DND-41 (cell line): ENCODE measurements around the gene TTLL7.

Experiments used
- ATAC-seq: fragments of 200-7000 bp; cut with Tn5 transposase; 3 replicates; pipeline ENCODE4 v1.9.1; 2021; ENCODE audit warnings: low read depth; ENCODE audit not compliant: insufficient read depth
- DNase-seq: peaks from one replicate; pipeline ENCODE4 v3.0.0-alpha.2; 2020
- H2AFZ ChIP-seq: 2 replicates; pipeline ENCODE4 v1.6.0; 2012; ENCODE audit warnings: low read depth, low read length
- H3K27ac ChIP-seq: 2 replicates; pipeline ENCODE4 v1.5.1; 2012; ENCODE audit warnings: low read length, inconsistent platforms
- H3K27me3 ChIP-seq: fragments of 200-600 bp; sonication (generic); 2 replicates; pipeline ENCODE4 v1.6.0; 2012; ENCODE audit warnings: low read length, mild to moderate bottlenecking, inconsistent platforms; ENCODE audit not compliant: insufficient read depth, poor library complexity
- H3K36me3 ChIP-seq: 2 replicates; pipeline ENCODE4 v1.5.1; 2012; ENCODE audit warnings: low read length, inconsistent platforms; ENCODE audit not compliant: insufficient read depth
- H3K4me1 ChIP-seq: 2 replicates; pipeline ENCODE4 v1.5.1; 2012; ENCODE audit warnings: mild to moderate bottlenecking, low read length; ENCODE audit not compliant: insufficient read depth
- H3K4me2 ChIP-seq: 2 replicates; pipeline ENCODE4 v1.6.0; 2012; ENCODE audit warnings: mild to moderate bottlenecking, moderate library complexity, low read length, inconsistent platforms; ENCODE audit not compliant: insufficient read depth
- H3K4me3 ChIP-seq, 2 experiments: fragments of 200-600 bp in 1 of 2; shearing (Covaris generic) in 1 of 2; 2 replicates each; pipeline ENCODE4 v1.5.1; 2012 to 2016; ENCODE audit warnings: inconsistent platforms in 2 of 2, low read length in 2 of 2, mild to moderate bottlenecking in 2 of 2, low read depth in 1 of 2, moderate library complexity in 1 of 2
- H3K79me2 ChIP-seq: 2 replicates; pipeline ENCODE4 v1.6.0; 2012; ENCODE audit warnings: low read length, inconsistent platforms; ENCODE audit not compliant: insufficient read depth
- H3K9ac ChIP-seq: 2 replicates; pipeline ENCODE4 v1.6.0; 2012; ENCODE audit warnings: low read depth, mild to moderate bottlenecking, inconsistent platforms, low read length, moderate library complexity
- H3K9me3 ChIP-seq: 2 replicates; pipeline ENCODE4 v1.5.1; 2012; ENCODE audit warnings: low read length, moderate library complexity, mild to moderate bottlenecking, inconsistent platforms; ENCODE audit not compliant: insufficient read depth, severe bottlenecking
- H4K20me1 ChIP-seq: 2 replicates; pipeline ENCODE4 v1.6.0; 2012; ENCODE audit warnings: low read length; ENCODE audit not compliant: insufficient read depth
- EZH2 ChIP-seq: IDR thresholded peaks from 3 replicates; pipeline ENCODE4 v1.6.1; 2012; ENCODE audit warnings: borderline replicate concordance, low read depth, mild to moderate bottlenecking, moderate library complexity, low read length, inconsistent platforms; ENCODE audit not compliant: severe bottlenecking
- TF ChIP-seq, protein P1 (sequence below): IDR thresholded peaks from 2 replicates; pipeline ENCODE4 v1.5.1; 2012; ENCODE audit warnings: borderline replicate concordance, low read length, moderate library complexity, mild to moderate bottlenecking; ENCODE audit not compliant: poor library complexity, severe bottlenecking; ENCODE audit errors: extremely low read depth

Gene TTLL7

DNA sequence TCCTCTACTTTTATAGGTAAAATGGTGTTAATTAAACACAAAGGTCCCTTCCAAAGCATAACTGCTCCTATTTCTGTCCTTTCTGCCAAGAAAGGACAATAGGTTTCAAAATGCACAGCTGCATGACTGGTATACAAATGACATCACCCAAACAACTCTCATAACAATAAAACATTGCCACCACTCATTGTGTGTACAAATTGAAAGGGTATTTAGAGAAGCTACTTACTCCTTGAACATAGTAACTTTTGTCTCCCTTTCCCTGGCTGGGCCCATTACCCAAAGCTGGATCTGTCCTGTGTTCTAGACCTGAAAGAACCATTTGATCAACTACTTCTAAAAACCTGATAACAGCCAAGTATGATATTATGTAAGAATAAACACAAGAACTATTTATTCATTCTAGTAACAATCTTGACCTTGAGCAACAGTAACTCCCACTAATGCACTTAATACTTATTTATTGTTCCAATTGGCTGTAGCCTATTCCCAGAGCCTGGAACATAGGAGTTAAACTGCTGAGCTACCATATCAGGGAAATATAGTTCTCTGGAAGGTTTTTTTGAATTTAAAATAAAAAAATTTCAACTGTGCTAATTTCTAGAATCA lies 38.2 kb downstream of the TTLL7 start:
- Histone ChIP-seq H3K4me3 (no peak overlapping the region), H4K20me1 (no peaks in the 10 kb centered on the region), H2AFZ (no peak overlapping the region), H3K9ac (no peak overlapping the region), H3K9me3 (no peaks in the 10 kb centered on the region), H3K27ac (no peak overlapping the region), H3K4me2 (no peak overlapping the region), H3K79me2 (no peaks in the 10 kb centered on the region), H3K27me3 (peaks cover 3% of the 10 kb centered on the region), H3K36me3 (no peaks in the 10 kb centered on the region), H3K4me1 (no peaks in the 10 kb centered on the region)
- no peak for ATAC-seq
- no peak for DNase-seq
- no peak for TF ChIP-seq EZH2
- TF ChIP-seq, protein P1, sequence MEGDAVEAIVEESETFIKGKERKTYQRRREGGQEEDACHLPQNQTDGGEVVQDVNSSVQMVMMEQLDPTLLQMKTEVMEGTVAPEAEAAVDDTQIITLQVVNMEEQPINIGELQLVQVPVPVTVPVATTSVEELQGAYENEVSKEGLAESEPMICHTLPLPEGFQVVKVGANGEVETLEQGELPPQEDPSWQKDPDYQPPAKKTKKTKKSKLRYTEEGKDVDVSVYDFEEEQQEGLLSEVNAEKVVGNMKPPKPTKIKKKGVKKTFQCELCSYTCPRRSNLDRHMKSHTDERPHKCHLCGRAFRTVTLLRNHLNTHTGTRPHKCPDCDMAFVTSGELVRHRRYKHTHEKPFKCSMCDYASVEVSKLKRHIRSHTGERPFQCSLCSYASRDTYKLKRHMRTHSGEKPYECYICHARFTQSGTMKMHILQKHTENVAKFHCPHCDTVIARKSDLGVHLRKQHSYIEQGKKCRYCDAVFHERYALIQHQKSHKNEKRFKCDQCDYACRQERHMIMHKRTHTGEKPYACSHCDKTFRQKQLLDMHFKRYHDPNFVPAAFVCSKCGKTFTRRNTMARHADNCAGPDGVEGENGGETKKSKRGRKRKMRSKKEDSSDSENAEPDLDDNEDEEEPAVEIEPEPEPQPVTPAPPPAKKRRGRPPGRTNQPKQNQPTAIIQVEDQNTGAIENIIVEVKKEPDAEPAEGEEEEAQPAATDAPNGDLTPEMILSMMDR = no peak

DNA sequence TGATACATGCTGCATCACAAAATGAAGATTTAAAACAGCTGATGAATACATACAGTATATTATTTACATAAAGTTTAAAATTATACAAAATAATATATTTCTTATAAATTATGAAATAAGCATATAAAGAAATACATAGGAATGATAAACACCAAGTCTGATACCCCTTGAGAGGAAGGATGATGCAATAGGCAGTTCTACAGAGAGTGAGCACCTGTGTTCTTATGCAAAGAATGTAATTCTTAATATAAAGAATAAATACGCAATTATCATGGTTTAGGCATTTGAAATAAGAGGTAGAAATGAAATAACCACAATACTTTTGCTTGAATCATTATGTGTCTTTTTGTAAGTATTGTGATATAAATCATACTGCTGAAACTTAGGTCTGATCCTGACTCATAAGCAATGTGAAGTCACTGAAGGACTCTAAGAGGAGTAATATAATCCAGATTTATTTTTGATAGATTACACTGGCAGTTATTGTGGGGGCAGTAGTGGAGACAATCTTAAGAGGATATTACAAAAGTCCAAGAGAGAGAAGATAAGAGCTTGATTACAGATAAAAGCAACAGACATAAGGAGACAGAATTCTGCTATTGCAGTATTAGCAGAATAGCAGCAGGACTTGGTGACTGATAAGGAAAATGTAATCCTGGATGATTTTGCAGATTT lies 39.0 kb downstream of the TTLL7 start:
- no peak overlapping the region for H3K9ac ChIP-seq
- ATAC-seq (peak; percentile 60; the same call in 2 of the 3 replicates), DNase-seq (no peak)
- H4K20me1 ChIP-seq = no peaks in the 10 kb centered on the region
- H3K4me2 ChIP-seq = no peak overlapping the region
- H3K36me3 ChIP-seq = no peaks in the 10 kb centered on the region
- H3K4me3 ChIP-seq = no peak overlapping the region
- H3K79me2 ChIP-seq = no peaks in the 10 kb centered on the region
- H3K9me3 ChIP-seq = no peaks in the 10 kb centered on the region
- no peak overlapping the region for H3K27ac ChIP-seq
- H3K27me3 ChIP-seq = peaks cover 3% of the 10 kb centered on the region
- no peak for TF ChIP-seq EZH2
- TF ChIP-seq, protein P1 = no peak
- no peak overlapping the region for H2AFZ ChIP-seq
- no peaks in the 10 kb centered on the region for H3K4me1 ChIP-seq

DNA sequence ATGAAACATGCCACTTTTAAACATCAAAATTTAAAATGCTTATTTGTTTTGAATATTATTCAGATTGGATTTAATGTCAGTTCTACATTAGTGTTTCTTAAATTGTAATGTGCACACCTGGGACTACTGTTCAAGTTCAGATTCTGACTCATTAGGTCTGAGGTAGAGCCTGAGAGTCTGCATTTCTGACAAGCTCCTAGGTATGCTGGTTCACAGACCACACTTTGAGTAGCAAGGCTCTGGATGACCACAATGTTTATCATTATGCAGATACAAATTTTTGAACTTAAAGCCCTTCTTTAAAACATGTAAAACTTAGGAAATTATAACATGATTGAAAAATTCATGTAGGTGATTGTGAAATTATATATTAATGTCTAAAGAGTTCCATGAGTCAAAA lies 40.2 kb downstream of the TTLL7 start:
- no peaks in the 10 kb centered on the region for H3K4me1 ChIP-seq
- H3K9ac ChIP-seq = no peak overlapping the region
- H2AFZ ChIP-seq = no peak overlapping the region
- DNase-seq = no peak
- no peak overlapping the region for H3K4me3 ChIP-seq
- no peaks in the 10 kb centered on the region for H3K79me2 ChIP-seq
- H3K27ac ChIP-seq = no peak overlapping the region
- no peak for ATAC-seq
- no peak overlapping the region for H3K4me2 ChIP-seq
- no peaks in the 10 kb centered on the region for H4K20me1 ChIP-seq
- H3K36me3 ChIP-seq = no peaks in the 10 kb centered on the region
- peaks cover 3% of the 10 kb centered on the region for H3K27me3 ChIP-seq
- no peaks in the 10 kb centered on the region for H3K9me3 ChIP-seq
- TF ChIP-seq, protein P1 = no peak
- no peak for TF ChIP-seq EZH2
